Measurements from ENCODE around the gene SEMA3A.
"Not testable (repeated sequence)": the region's sequence is repeated elsewhere in the genome, so short reads cannot be mapped to it uniquely, and the experiment has no call there.

Gene SEMA3A

DNA sequence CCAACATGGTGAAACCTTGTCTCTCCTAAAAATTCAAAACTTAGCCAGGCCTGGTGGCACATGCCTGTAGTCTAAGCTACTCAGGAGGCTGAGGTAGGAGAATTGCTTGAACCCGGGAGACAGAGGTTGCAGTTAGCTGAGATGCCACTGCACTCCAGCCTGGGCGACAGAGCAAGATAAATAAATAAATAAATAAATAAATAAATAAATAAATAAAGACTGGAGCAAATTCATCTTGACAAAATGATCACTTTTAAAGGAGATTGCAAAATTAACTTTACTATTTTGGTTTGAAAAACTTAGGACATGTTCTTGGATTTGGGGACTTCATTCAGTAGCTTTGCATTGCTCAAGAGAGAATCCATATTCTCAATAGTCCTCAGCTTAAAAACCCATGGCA is 137.0 kb downstream of the SEMA3A start:
- DNase-seq = no peak

DNA sequence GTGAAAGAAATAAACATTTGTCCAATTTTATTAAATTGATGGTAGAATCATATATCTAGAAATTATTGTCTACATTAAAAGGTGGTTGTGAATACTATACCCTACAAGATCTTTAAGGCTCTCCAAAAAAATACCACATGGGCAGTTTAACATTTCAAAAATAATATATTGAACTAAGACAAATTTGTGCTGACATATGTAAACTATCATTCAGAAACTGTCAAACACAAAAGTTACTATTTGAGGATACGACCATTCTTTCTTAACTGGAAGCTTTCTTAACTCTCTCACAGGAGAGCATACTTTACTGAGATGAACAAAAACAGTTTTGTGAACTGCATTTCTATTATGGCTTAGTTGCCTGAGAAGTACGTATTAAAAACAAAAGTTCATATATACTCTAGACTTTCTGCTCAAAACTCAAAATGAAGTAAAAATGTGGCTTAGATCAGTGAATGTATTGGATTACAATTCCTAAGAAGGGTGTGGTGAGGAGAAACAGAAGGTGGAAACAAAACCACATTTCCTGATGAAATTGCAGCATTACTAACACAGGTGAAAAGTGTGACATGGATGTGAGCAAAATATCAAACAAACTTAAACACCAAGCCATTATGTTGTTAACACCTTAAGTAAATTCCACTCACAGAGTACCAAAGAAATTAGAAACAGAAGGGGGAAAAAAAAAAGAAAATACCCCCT is 138.5 kb downstream of the SEMA3A start:
- DNase-seq = no peak

DNA sequence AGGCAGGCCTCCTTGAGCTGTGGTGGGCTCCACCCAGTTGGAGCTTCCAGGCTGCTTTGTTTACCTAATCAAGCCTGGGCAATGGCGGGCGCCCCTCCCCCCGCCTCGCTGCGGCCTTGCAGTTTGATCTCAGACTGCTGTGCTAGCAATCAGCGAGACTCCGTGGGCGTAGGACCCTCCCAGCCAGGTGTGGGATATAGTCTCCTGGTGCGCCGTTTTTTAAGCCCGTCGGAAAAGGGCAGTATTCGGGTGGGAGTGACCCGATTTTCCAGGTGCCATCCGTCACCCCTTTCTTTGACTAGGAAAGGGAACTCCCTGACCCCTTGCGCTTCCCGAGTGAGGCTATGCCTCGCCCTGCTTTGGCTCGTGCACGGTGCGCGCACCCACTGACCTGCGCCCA is 139.4 kb downstream of the SEMA3A start:
- DNase-seq = not testable (repeated sequence)

DNA sequence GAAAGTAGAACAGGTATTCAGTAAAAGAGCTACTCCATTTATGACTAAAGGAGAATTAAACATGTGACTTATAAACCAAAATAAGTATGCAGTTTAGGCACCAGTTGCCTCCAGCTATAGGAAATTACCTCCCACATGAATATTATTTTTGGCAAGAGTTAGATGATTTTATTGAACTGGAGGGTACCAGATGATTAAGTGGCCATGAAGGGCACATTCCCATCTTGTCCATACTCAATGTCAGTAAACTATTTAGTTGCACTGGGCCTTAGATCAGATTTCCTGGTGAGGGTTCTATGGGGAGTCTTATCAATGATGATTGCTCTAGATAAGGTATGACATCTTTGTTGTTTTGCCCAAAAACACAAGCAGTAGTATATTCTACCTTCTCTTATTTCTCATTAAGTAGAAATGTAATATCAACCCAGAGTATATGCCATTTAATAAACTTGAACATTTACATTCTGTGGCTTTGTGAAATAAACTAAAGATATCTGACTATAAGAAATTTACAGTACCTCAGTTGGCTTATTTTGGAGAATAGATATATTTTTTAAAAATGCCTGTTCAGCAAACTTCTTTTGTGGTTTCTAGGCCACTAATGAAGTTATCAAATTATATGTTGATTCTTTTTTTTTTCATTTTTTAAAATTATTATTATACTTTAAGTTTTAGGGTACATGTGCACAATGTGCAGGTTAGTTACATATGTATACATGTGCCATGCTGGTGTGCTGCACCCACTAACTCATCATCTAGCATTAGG is 145.3 kb downstream of the SEMA3A start:
- DNase-seq = no peak

DNA sequence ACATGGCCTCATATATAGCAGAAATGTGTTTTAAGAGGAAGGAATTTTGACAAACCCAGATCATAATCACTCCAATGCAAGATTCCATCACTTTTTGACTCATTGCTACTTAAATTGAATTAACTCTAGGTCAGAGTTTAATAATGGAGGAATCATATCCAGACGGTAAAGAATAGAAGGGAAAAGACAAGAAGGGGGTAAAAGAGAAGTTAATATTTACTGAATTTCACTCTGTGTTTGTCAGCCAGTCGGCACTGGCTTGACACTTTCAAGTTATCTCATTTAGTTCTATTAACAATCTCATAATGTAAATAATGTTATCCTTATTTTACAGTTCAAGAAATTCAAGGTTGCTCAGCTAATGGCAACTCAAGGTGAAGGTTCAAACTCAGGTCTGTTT is 147.5 kb downstream of the SEMA3A start:
- DNase-seq = no peak

DNA sequence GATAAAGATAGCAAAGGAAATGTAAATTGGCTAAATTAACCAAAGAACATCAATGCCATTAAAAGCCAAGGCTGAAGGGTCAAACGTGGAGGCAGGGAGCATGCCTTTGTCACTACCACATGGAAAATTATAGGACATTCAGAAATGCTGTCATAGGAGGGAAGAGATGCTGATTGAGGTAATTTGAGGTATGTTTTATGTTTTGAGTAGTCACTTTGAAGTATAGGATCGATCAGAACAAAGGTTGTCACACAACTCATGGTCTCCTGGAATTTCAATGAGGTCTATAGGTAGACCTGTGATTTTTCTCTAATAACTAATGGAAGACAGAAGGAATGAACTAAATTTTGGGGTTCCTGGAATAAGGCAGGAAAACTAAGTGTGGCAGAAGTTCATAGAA is 149.8 kb downstream of the SEMA3A start:
- DNase-seq = no peak

DNA sequence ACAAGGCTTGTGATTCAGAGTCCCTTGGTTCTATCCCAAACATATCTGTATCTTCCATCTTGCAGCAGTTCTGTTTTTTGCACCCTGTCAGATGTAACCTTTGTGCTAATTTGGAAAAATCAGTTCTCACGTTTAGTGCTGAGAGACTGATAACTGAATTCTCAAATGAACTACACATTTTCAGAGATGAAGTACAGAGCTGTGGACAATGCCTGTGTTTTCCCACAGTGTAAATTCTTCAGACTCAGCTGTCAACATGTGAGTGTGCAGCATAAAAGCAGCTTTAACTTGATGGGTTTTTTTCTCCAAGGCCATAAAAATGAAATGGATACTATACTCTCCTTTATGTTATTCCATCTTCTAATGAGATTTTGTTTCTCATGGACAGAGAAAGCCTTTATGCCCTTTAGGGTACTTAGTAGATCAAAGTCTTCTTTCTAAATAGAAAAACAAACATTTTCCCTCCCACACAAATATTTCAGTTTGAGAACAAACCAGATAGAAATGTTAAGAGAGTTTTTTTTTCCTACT is 150.9 kb downstream of the SEMA3A start:
- DNase-seq = no peak

DNA sequence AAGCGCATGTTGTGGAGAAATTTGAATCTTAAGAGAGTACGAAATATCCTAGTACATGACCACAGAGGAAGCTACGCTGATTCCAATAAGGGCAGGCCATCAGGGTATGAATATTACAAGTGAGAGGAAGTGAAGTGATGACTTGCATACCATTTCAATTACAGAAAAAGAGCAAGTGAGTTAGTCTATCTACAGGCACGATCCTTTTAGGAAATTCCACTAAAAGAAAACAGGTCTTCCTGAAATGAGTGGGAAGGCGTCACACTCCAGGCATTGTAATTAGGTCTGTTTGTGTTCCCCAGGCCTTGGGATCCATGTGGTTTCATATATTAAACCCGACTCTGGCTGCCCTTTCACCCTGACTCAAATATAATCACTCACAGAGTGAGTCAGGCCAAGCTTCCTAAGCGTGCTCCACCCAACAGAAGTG is 152.5 kb downstream of the SEMA3A start:
- no peak for DNase-seq

DNA sequence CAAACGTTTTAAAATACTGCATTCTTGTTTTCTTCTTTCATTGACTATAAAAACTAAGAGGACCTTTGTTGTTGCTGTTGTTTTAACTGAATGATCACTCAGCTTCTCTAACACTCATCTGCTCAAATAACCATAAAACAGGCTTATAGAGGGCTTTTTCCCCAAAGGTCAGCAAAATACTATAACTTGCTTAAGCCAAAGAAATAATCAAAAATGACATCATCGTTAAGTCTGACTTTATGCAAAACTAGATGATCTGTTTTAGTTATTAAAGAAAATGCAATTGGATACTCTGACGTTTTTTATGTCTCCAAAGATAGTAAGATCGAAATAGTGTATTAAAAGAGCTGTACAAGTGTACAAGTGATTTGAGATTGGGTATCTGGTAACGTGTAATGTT is 152.9 kb downstream of the SEMA3A start:
- no peak for DNase-seq

DNA sequence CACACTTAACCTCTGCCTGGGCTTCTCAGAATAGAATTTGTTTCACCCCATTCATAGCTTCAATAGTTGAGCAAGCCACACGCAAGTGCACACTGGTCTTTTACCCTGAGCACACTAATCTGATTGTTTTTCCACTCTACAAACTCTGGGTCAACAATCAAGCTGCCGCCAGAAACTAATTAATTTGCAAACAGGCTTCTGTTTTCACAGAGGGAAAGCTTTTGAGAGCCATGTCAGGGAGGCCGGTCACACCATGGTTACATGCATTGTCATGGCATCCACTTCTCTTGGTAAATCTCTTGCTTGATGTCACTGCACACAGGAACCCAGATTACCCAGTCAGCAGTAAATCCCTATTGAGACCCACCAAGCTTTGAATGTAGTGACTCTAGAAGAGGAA is 154.2 kb downstream of the SEMA3A start:
- DNase-seq = no peak

DNA sequence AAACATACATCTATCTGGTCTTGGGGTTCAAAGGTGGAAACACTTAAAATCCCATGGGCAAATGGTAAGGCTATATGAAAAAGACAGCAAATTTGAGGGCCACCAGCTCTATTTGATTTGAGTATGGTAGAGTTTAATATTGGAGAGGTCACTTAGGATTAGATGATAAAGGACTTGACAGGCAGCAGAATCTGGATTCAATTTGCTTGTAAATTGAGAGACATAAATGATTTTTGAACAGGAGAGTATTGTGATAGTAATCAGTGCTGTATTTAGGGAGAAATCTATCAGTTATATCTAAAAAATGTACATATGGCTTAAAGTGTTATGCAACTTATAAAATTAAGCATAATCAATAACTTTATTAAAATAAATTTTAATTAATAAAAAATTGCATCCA is 155.2 kb downstream of the SEMA3A start:
- no peak for DNase-seq

DNA sequence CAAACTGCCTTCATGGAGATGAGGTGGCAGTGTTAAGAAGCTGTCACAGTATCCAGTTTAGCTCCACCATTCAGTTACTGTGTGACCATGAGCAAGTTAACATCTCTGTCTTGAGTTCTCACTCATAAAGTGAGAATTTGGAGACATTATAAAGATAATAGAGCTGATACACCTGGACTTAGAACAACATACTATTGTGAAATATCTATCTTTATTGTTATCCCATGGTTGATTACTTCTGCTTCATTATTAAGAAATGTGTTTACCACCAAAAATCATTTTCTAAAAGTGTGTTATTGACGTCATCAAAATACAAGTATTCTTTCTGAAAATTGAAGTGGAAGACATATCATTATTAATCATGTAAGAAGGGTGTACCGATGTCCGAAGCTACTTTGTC is 166.9 kb downstream of the SEMA3A start:
- no peak for DNase-seq

DNA sequence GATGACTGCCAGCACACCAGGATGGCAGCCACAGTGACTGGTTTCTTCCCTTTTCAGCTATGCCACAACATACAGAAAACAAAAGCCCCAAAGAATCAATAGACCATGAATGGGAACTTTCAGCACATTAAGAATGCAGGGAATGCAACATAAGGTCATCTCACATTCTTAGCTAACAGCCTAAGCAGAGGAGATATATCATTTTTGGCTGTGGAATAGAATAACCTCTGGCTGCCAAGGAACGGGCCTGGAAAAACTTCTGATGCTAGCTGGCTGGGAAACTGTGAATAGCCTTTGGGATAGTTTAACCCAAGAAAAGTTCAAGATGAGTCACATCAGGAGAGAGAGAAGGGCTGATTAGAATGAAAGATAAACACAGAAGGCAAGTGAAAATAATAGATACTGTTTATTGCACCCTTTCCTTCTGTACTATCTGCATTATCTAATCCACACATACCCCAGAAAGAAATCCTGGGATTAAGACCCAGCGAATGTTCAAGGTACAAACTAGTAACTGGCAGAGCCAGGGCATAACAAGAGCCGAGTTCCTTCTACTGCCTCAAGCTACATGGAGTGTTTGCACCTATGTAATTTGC is 169.2 kb downstream of the SEMA3A start:
- DNase-seq = no peak

DNA sequence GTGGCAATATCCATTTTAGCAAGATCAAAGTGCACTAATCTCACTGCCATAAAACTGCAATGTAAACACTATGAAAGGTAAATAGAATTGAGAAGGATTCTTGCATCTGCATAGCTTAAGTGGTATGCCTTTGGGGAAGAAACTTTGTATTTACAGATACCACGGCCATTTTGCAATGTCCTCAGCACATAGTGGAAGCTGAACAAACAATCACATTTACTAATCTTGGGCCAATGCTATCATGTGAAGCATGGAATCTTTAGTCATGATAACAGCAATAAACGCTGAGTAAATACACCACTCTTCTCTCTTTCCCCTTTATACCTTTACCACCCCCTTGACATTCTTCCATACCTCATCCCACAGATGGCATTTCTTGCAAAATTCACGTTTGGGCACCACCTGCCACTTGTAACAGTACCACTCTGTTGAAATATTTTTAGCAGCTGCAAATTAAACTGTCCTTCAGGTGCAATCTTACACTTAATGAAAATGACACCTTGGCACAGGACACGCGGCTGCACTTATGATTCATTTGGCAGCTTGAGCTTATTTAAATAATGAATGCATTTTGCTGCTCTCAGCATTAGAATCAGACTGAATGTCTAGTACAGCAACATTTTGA is 171.8 kb downstream of the SEMA3A start:
- DNase-seq = no peak

DNA sequence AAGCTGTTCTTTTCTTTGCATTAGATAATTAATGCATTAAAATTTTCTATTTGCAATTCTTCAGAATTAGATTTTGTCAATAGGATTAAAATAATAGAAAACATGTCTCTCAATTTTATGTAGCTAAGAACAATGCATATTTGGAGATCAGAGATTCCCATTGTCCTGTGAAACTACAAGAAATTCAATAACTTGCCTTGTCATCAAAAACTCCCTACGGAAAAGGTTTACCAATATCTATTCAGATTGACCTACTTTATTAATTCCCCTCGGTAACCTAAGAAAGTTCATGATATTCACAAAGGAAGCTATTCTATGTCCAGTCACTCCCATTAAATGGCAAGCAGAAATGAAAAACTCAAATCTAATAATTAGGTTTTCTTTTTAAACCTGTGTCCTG is 172.6 kb downstream of the SEMA3A start:
- DNase-seq = no peak

DNA sequence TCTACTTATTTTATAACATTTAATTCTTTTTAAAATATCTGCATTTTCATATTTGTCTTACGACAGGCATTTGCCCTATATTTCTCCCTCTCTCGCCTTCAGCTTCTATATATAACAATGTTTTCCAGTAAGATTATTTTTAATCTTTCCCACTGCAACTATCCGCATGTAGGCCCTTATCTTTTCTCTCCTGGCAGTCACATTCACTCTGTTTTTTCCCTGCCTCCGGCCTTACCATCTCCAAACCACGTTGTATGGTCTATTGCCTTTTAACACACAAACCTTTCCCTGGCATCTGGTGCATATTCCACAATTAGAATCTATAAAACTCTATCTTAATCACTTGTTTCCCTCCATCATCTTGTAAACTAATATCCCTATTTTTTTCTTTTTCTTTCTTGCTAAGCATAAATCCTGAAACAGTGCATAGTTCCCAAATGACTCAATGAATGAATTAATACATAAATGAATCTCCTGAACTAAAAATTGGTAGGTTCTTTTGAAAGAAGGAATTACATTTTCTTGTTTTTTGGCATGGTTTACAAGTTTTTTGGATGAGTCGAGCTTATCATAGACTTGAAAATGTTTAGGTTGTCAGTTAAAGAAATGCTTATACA is 173.2 kb downstream of the SEMA3A start:
- no peak for DNase-seq

DNA sequence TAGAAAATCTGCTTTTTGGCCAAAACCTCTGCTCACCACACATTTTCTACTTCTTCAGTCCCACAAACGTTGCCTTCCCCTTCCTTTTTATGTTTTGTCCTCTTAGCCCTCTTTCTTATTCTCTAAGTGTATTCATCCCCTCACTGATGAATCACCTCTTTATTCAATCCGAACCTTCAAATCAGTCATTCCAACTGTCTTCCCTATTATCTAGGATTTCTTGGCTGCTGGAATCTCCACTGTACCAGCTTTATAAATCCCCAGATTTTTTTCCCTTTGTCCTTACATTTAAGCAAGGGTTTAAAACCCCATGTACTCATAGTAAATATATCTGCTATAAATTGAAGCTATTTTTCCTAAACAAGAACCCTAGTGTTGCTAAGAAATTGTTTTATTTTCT is 176.9 kb downstream of the SEMA3A start:
- DNase-seq = no peak

DNA sequence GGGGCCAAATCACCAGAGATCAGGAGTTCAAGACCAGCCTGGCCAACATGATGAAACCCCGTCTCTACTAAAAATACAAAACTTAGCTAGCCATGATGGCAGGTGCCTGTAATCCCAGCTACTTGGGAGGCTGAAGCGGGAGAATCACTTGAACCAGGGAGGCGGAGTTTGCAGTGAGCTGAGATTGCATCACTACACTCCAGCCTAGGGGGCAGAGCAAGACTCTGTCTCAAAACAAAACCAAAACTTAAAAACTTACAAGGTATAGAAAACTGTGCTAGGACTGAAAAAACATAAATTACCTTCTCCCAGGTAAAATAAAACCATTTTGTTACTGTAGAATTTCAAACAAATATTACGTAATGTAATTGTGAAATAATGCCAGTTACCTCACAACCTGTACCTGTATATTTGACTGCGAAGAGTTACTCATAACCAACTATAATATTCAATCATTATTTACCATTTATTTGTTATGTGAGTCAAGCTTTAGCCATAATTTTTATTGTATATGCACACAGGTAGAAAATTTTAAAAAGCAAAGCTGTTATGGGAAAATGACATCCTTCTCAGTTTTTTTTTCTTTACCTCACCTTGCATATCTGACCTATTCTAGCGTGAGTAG is 180.9 kb downstream of the SEMA3A start:
- no peak for DNase-seq

DNA sequence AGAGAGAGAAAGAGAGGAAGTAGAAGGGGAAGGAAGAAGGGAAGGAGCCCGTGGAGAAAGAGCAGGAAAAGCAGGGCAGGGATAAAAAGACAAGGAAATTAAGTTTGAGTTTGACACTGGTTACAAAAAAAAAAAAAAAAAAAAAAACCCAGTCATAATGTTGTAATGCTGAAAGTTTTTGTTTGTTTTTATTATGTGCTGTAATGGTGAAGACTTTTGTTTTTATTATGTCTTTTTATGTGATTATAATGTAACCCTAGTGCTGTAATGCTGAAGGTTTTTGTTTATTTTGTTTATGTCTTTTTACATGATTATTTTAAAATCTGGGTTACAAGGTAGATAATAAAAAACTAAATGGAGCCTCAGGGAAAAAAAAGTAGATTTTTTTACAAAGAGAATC is 184.8 kb downstream of the SEMA3A start:
- no peak for DNase-seq

DNA sequence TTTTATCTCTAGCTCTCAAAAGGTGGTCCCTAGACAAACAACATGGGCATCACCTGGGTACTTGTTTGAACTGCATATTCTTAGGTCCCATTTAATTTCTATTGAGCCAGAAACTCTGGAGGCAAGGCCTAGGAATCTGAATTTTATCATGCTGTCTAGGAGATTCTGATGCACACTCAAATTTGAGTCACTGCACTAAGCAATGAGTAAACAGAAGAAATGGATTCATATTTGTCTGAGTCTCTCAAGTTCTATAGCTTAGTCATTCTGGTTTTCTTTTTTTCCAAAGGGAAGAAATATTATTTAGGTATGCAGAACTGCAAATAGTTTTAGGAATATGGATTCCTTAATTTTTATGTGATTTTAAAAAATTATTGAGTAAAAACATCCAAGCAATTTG is 185.5 kb downstream of the SEMA3A start:
- DNase-seq = no peak

DNA sequence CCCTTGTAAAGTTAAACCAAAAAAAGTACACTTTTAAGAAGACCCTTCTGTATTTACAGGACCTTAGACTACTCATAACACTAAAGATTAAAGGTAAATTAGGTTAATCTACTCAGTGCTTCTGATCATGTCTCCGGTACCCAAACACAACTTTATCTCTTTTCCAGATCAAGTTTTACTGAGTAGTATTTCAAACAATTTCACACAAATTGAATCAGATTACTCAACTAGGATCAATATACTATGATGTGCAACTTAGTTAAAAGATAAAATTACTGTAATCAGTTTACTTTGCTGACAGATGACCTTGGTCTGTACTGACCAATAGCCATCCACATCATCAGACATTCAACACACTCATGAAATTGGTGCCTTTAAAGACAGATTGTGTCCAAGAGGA is 191.4 kb downstream of the SEMA3A start:
- no peak for DNase-seq

DNA sequence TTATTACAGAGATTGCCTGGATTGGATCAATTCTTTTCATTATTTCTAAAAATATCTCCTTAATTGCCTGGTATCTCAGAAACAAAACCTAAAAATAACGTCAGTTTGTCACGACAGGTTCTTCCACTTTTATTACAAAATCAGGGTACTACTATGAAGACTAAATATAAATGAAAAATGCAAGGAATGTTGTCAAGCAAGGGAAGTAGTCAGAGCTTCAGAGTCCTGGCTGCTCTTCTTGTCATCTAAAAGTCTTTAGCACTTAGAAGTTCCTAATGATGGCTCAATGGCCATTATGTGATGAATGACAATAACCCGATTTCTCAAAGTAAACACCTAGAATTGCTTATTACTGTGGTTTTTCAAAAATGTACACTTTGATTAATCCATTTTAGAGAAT is 192.2 kb downstream of the SEMA3A start:
- no peak for DNase-seq

DNA sequence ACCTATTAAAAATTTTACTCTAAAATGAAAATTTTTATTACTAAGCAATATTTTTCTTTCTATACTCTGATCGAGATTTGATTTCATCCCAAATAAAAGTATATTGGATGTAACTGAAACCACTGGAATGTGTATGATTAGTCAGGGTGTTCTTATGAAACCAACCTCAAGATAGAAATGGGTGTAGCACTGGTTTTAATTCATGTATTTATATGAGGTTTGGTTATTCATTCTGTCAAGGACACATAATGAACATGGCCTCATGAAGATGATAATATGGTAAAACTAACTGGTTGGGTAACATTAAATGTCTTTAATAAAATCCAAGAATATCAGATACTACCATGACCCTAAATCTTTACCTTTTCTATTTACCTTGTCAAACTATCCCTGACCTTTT is 197.7 kb downstream of the SEMA3A start:
- no peak for DNase-seq
